A549 (cell line): ENCODE measurements around the gene TGFBR3.

Source experiments
- NFE2L2 ChIP-seq: fragments of 150-350 bp; conservative IDR thresholded peaks from 2 replicates; pipeline ENCODE4 v1.6.1; 2014; ENCODE audit warnings: low read length
- TF ChIP-seq, protein P1 (sequence below): fragments of >200 bp; sonication (Bioruptor Twin); formaldehyde crosslinking; IDR thresholded peaks from 3 replicates; pipeline ENCODE4 v1.5.1; 2016

GRCh38 chr1:91827087-91827458, 58.9 kb downstream of the TGFBR3 start:
- TF ChIP-seq, protein P1, sequence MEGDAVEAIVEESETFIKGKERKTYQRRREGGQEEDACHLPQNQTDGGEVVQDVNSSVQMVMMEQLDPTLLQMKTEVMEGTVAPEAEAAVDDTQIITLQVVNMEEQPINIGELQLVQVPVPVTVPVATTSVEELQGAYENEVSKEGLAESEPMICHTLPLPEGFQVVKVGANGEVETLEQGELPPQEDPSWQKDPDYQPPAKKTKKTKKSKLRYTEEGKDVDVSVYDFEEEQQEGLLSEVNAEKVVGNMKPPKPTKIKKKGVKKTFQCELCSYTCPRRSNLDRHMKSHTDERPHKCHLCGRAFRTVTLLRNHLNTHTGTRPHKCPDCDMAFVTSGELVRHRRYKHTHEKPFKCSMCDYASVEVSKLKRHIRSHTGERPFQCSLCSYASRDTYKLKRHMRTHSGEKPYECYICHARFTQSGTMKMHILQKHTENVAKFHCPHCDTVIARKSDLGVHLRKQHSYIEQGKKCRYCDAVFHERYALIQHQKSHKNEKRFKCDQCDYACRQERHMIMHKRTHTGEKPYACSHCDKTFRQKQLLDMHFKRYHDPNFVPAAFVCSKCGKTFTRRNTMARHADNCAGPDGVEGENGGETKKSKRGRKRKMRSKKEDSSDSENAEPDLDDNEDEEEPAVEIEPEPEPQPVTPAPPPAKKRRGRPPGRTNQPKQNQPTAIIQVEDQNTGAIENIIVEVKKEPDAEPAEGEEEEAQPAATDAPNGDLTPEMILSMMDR: no peak
- no peak for TF ChIP-seq NFE2L2
